ENCODE results near the gene VAMP8.

Gene VAMP8

DNA sequence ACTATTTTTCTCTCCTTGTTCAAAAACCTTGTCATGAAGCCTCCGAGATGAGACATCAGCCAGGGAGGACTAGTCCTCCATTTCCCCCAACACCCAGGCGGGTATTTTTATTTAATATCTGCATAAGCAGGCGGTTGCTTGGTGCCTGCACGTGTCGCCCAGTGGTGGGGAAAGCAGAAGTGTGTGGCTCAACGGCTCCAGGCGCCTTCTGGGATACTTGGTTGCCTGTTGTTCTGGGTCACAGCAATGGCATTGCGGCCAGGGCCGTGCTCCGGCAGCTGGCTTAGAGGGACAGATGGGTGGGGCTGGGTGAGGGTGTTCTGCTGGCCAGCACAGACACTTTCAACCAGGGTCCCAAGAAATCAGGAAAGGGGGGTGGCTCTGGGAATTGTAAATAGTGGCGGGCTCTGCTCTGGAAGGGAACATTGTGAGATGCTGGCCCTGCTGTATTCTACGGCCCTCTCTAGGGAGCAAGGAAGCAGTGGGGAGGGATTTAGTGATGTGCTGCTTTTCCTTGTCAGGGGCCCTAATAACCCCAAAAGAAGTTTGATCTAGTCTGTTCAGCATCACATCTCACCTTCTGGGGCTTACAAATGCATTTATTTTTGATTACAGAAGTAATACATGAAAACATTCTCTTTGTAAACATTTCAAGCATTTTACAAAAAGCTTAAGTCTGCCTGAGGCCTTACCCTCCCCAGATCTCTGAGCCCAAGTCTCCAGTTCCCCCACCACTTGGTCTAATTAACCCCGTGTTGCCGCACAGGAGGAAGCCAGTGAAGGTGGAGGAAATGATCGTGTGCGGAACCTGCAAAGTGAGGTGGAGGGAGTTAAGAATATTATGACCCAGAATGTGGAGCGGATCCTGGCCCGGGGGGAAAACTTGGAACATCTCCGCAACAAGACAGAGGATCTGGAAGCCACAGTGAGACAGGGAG, 1.1 kb downstream of the VAMP8 start:
- H3F3A ChIP-seq (ENCODE audit: insufficient read depth, low read length) = no peaks in the 10 kb centered on the region
- H3K9ac ChIP-seq (ENCODE audit: low read length) = peak overlapping the region; percentile 64
- no peak for DNase-seq
- no peaks in the 10 kb centered on the region for H3K9me2 ChIP-seq (replicated peaks; ENCODE audit: insufficient read depth, low read length)
- H2AFZ ChIP-seq (ENCODE audit: low read length) = peak overlapping the region; percentile 64
- 0 out of 2 replicates have a peak, but pooled peaks cover 5% of the 10 kb centered on the region for H3K36me3 ChIP-seq (replicated peaks; ENCODE audit: insufficient read depth, low read length)
- H3K4me1 ChIP-seq (ENCODE audit: low read length) = peaks cover 11% of the 10 kb centered on the region; the same call in 1 of the 2 replicates
- no peaks in the 10 kb centered on the region for H3K9me3 ChIP-seq (replicated peaks; ENCODE audit: insufficient read depth, low read length)
- peak overlapping the region; percentile 75 for H3K4me3 ChIP-seq (ENCODE audit: low read length)
- H4K20me1 ChIP-seq (ENCODE audit: insufficient read depth, low read length) = no peaks in the 10 kb centered on the region
- peak overlapping the region; percentile 67 for H3K4me2 ChIP-seq (ENCODE audit: low read depth, low read length)
- H3K79me2 ChIP-seq (ENCODE audit: low read length) = peaks cover 32% of the 10 kb centered on the region
- H3K27ac ChIP-seq (ENCODE audit: low read length) = peak overlapping the region; percentile 47; the same call in 1 of the 2 replicates
- no peak for TF ChIP-seq EZH2phosphoT487 (IDR thresholded peaks at IDR 0.05; ENCODE audit: low read length)
- TF ChIP-seq, protein P1, sequence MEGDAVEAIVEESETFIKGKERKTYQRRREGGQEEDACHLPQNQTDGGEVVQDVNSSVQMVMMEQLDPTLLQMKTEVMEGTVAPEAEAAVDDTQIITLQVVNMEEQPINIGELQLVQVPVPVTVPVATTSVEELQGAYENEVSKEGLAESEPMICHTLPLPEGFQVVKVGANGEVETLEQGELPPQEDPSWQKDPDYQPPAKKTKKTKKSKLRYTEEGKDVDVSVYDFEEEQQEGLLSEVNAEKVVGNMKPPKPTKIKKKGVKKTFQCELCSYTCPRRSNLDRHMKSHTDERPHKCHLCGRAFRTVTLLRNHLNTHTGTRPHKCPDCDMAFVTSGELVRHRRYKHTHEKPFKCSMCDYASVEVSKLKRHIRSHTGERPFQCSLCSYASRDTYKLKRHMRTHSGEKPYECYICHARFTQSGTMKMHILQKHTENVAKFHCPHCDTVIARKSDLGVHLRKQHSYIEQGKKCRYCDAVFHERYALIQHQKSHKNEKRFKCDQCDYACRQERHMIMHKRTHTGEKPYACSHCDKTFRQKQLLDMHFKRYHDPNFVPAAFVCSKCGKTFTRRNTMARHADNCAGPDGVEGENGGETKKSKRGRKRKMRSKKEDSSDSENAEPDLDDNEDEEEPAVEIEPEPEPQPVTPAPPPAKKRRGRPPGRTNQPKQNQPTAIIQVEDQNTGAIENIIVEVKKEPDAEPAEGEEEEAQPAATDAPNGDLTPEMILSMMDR (IDR thresholded peaks at IDR 0.05; ENCODE audit: low read length) = no peak
- no peaks in the 10 kb centered on the region for H3K27me3 ChIP-seq (replicated peaks; ENCODE audit: insufficient read depth, low read length)

DNA sequence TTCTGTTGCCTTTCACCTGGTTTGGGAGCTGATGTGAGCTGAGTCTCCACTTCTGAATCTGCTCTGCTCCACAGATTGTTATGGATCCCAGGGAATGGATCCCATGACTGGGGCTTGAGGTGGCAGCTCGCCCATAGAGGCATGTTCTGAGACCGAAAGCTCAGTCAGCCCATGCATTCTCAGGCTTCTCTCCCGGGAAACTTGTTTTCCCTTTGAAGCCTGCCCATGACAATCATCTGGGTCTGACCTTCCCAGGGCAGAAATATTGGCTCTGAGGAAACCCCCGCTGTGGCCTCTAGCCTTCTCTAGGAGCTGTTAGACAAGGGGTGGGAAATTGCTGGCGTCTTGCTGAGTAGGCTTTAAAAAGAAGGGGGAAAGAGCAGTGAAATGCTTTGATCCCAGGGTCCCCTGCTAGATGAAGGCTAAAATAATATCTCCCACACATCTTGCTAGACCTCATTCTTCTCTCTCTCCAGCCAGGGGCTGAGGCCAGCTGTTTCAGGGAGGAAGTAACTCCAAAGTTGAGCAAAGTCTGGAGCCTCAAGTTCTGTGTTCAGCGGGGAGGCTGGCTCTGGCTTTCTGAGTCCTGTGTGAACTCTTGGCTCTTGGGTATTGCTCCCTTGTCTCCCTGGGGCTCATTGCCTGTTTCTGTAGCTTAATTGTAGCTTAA, 2.0 kb downstream of the VAMP8 start:
- peak overlapping the region; percentile 67; the same call in 1 of the 2 replicates for H3K4me2 ChIP-seq (ENCODE audit: low read depth, low read length)
- H3F3A ChIP-seq (ENCODE audit: insufficient read depth, low read length) = no peaks in the 10 kb centered on the region
- H3K4me3 ChIP-seq (ENCODE audit: low read length) = no peak overlapping the region
- H3K9me2 ChIP-seq (replicated peaks; ENCODE audit: insufficient read depth, low read length) = no peaks in the 10 kb centered on the region
- H3K4me1 ChIP-seq (ENCODE audit: low read length) = peaks cover 11% of the 10 kb centered on the region; the same call in 1 of the 2 replicates
- H2AFZ ChIP-seq (ENCODE audit: low read length) = no peak overlapping the region
- DNase-seq = no peak
- H3K9ac ChIP-seq (ENCODE audit: low read length) = no peak overlapping the region
- H3K27me3 ChIP-seq (replicated peaks; ENCODE audit: insufficient read depth, low read length) = no peaks in the 10 kb centered on the region
- H4K20me1 ChIP-seq (ENCODE audit: insufficient read depth, low read length) = no peaks in the 10 kb centered on the region
- TF ChIP-seq EZH2 (optimal IDR thresholded peaks at IDR 0.05; ENCODE audit: low read depth, low read length) (no peak), EZH2phosphoT487 (IDR thresholded peaks at IDR 0.05; ENCODE audit: low read length) (no peak)
- TF ChIP-seq, protein P1 (IDR thresholded peaks at IDR 0.05; ENCODE audit: low read length) = no peak
- 0 out of 2 replicates have a peak, but pooled peaks cover 5% of the 10 kb centered on the region for H3K36me3 ChIP-seq (replicated peaks; ENCODE audit: insufficient read depth, low read length)
- H3K27ac ChIP-seq (ENCODE audit: low read length) = no peak overlapping the region
- H3K9me3 ChIP-seq (replicated peaks; ENCODE audit: insufficient read depth, low read length) = no peaks in the 10 kb centered on the region
- peaks cover 32% of the 10 kb centered on the region for H3K79me2 ChIP-seq (ENCODE audit: low read length)

DNA sequence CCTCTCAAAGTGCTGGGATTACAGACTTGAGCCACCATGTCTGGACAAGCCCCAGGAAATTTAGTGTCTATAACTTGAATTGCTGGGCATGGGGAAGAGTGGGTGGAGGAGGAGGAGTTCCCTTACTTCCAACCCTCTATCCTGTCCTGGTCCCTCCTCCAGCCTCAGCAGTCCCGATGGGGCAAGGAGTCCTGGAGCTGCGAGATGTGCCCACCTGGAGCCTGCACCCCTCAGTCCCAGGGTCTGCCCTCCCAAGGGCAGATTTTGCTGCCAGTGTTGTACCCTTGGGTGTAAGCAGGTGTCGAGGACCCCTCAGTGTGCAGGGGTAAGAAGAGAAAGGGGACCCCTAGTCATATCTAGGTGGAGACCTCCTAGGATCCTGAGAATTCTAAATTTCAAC, 2.8 kb downstream of the VAMP8 start:
- Histone ChIP-seq H3K36me3 (replicated peaks; ENCODE audit: insufficient read depth, low read length) (0 out of 2 replicates have a peak, but pooled peaks cover 5% of the 10 kb centered on the region), H3K9me3 (replicated peaks; ENCODE audit: insufficient read depth, low read length) (no peaks in the 10 kb centered on the region), H3K4me3 (ENCODE audit: low read length) (no peak overlapping the region), H3F3A (ENCODE audit: insufficient read depth, low read length) (no peaks in the 10 kb centered on the region), H3K9ac (ENCODE audit: low read length) (no peak overlapping the region), H3K79me2 (ENCODE audit: low read length) (peaks cover 32% of the 10 kb centered on the region), H2AFZ (ENCODE audit: low read length) (no peak overlapping the region), H3K4me1 (ENCODE audit: low read length) (peaks cover 11% of the 10 kb centered on the region; the same call in 1 of the 2 replicates), H3K27me3 (replicated peaks; ENCODE audit: insufficient read depth, low read length) (no peaks in the 10 kb centered on the region), H4K20me1 (ENCODE audit: insufficient read depth, low read length) (no peaks in the 10 kb centered on the region), H3K4me2 (ENCODE audit: low read depth, low read length) (no peak overlapping the region), H3K27ac (ENCODE audit: low read length) (no peak overlapping the region), H3K9me2 (replicated peaks; ENCODE audit: insufficient read depth, low read length) (no peaks in the 10 kb centered on the region)
- DNase-seq = no peak
- TF ChIP-seq, protein P1 (IDR thresholded peaks at IDR 0.05; ENCODE audit: low read length) = no peak
- no peak for TF ChIP-seq EZH2 (optimal IDR thresholded peaks at IDR 0.05; ENCODE audit: low read depth, low read length)
- TF ChIP-seq EZH2phosphoT487 (IDR thresholded peaks at IDR 0.05; ENCODE audit: low read length) = no peak

All from MM.1S (cell line).